GM12878 (cell line): ENCODE data around the gene CA5A. TPM values are rescaled to one million over a fixed set of nuclear protein-coding genes. Genes with fewer than 3 reads are reported as not detected.

Source experiments
- ATAC-seq: fragments of 200-7000 bp; cut with Tn5 transposase; 3 replicates; pipeline ENCODE4 v1.9.1; 2020; ENCODE audit warnings: mild to moderate bottlenecking, moderate library complexity
- BruUV-seq: library from RNA; stranded (reverse); fragments of 400-500 nt; replicated peaks from 2 replicates; lab custom pipeline; 2021; lab: Mats Ljungman, UMichigan
- CTCF ChIA-PET: fragments of 300-600 bp; sonication (Branson Sonifier 250); formaldehyde crosslinking; extraction: SDS; loops from one replicate; lab custom pipeline; 2021; ENCODE audit warnings: inconsistent platforms; lab: Yijun Ruan, JAX
- POLR2A ChIA-PET: fragments of 350-600 bp; formaldehyde crosslinking; extraction: SDS; loops from one replicate; lab custom pipeline; 2021; ENCODE audit warnings: inconsistent platforms; lab: Charles Lee
- RAD21 ChIA-PET: fragments of 300-600 bp; sonication (Branson Sonifier 250); formaldehyde crosslinking; loops from one replicate; lab custom pipeline; 2023; ENCODE audit warnings: antibody characterized with exemption; ENCODE audit not compliant: unreplicated experiment; lab: Charles Lee
- SMC1A ChIA-PET: fragments of 300-600 bp; sonication (Branson Sonifier 250); formaldehyde crosslinking; loops from one replicate; lab custom pipeline; 2023; ENCODE audit not compliant: unreplicated experiment, uncharacterized antibody; lab: Charles Lee
- DNase-seq: peaks from one replicate; pipeline ENCODE4 v3.0.0-alpha.2; 2011; ENCODE audit warnings: low read depth, low spot score
- FAIRE-seq: peaks from 3 replicates; lab custom pipeline; 2011; peaks lifted over from hg19 to GRCh38; lab: Jason Lieb, UNC
- H2AFZ ChIP-seq: 2 replicates; pipeline ENCODE4 v1.6.0; 2011; ENCODE audit warnings: low read depth, low read length, control low read depth; ENCODE audit not compliant: control insufficient read depth
- H3K27ac ChIP-seq: 2 replicates; pipeline ENCODE4 v1.5.1; 2011; ENCODE audit warnings: control low read depth; ENCODE audit not compliant: control insufficient read depth, insufficient read depth
- H3K27me3 ChIP-seq, 2 experiments: replicated peaks in 1 of 2; 2 replicates each; pipeline versions ENCODE4 v1.6.0 to v1.6.1; 2011; ENCODE audit warnings: low read length in 1 of 2; ENCODE audit not compliant: control insufficient read depth in 2 of 2, insufficient read depth in 2 of 2
- H3K36me3 ChIP-seq, 2 experiments: 2 replicates each; pipeline ENCODE4 v1.5.1; 2011; ENCODE audit warnings: low read length in 1 of 2; ENCODE audit not compliant: control insufficient read depth in 2 of 2, insufficient read depth in 2 of 2
- H3K4me1 ChIP-seq: 2 replicates; pipeline ENCODE4 v1.6.1; 2011; ENCODE audit warnings: mild to moderate bottlenecking, low read length, moderate library complexity, mixed read lengths; ENCODE audit not compliant: control insufficient read depth, insufficient read depth
- H3K4me2 ChIP-seq: 2 replicates; pipeline ENCODE4 v1.6.0; 2011; ENCODE audit warnings: control low read depth; ENCODE audit not compliant: control insufficient read depth, insufficient read depth
- H3K4me3 ChIP-seq: fragments of 200-600 bp; sonication (generic); 2 replicates; pipeline ENCODE4 v1.5.1; 2016
- H3K79me2 ChIP-seq: 2 replicates; pipeline ENCODE4 v1.6.0; 2011; ENCODE audit warnings: low read length; ENCODE audit not compliant: control insufficient read depth, insufficient read depth
- H3K9ac ChIP-seq: 2 replicates; pipeline ENCODE4 v1.8.0; 2011; ENCODE audit warnings: low read length, control low read depth, mixed read lengths; ENCODE audit not compliant: control insufficient read depth, insufficient read depth
- H3K9me3 ChIP-seq: replicated peaks from 3 replicates; pipeline ENCODE4 v1.5.1; 2011; ENCODE audit warnings: mild to moderate bottlenecking, low read length; ENCODE audit not compliant: control insufficient read depth, insufficient read depth
- H4K20me1 ChIP-seq: 2 replicates; pipeline ENCODE4 v1.6.0; 2011; ENCODE audit not compliant: control insufficient read depth, insufficient read depth
- BRCA1 ChIP-seq: IDR thresholded peaks from 2 replicates; pipeline ENCODE4 v1.6.1; 2011; ENCODE audit warnings: low read depth, low read length, improper control_type of control experiment
- FOS ChIP-seq: IDR thresholded peaks from 3 replicates; pipeline ENCODE4 v1.6.1; 2011; ENCODE audit warnings: borderline replicate concordance; ENCODE audit not compliant: insufficient read length; ENCODE audit errors: extremely low read depth
- IKZF1 ChIP-seq: fragments of 450-650 bp; conservative IDR thresholded peaks from 2 replicates; pipeline ENCODE4 v1.6.1; 2017; ENCODE audit warnings: antibody characterized with exemption, mild to moderate bottlenecking
- JUND ChIP-seq: IDR thresholded peaks from 2 replicates; pipeline ENCODE4 v1.6.1; 2012; ENCODE audit warnings: low read depth, mild to moderate bottlenecking, low read length, improper control_type of control experiment, moderate library complexity
- KDM1A ChIP-seq: fragments of 200-600 bp; sonication (generic); IDR thresholded peaks from 2 replicates; pipeline ENCODE4 v1.6.1; 2016; ENCODE audit warnings: borderline replicate concordance
- KLF5 ChIP-seq: fragments of 450-650 bp; IDR thresholded peaks from 2 replicates; pipeline ENCODE4 v1.6.1; 2014; ENCODE audit warnings: mild to moderate bottlenecking; ENCODE audit not compliant: partially characterized antibody
- MXI1 ChIP-seq: fragments of 150-350 bp; IDR thresholded peaks from 2 replicates; pipeline ENCODE4 v1.6.1; 2011; ENCODE audit warnings: low read depth, mild to moderate bottlenecking, inconsistent platforms, low read length, improper control_type of control experiment
- NFIC ChIP-seq: IDR thresholded peaks from 2 replicates; pipeline ENCODE4 v1.6.1; 2012; ENCODE audit warnings: low read depth, mild to moderate bottlenecking, inconsistent platforms, low read length, moderate library complexity
- NR2C1 ChIP-seq: fragments of 450-650 bp; IDR thresholded peaks from 2 replicates; pipeline ENCODE4 v1.6.1; 2017; ENCODE audit warnings: antibody characterized with exemption, mild to moderate bottlenecking, moderate library complexity
- POU2F2 ChIP-seq: IDR thresholded peaks from 3 replicates; pipeline ENCODE4 v1.6.1; 2011; ENCODE audit warnings: low read depth, mild to moderate bottlenecking, low read length, borderline replicate concordance
- SIX5 ChIP-seq: IDR thresholded peaks from 2 replicates; pipeline ENCODE4 v1.6.1; 2011; ENCODE audit warnings: mild to moderate bottlenecking, low read depth, low read length, moderate library complexity; ENCODE audit not compliant: severe bottlenecking
- SP1 ChIP-seq: IDR thresholded peaks from one replicate; pipeline ENCODE4 v1.6.1; 2011; ENCODE audit warnings: low read depth, low read length
- SREBF2 ChIP-seq: IDR thresholded peaks from 2 replicates; pipeline ENCODE4 v1.6.1; 2012; ENCODE audit warnings: mild to moderate bottlenecking, low read length
- SRF ChIP-seq, 2 experiments: IDR thresholded peaks; 2 replicates each; pipeline ENCODE4 v1.6.1; 2011; ENCODE audit warnings: low read depth in 2 of 2, low read length in 2 of 2, mild to moderate bottlenecking in 1 of 2, moderate library complexity in 1 of 2
- WRNIP1 ChIP-seq: IDR thresholded peaks from 2 replicates; pipeline ENCODE4 v1.6.1; 2011; ENCODE audit warnings: low read depth, low read length, improper control_type of control experiment, borderline replicate concordance
- WGBS: methylation state at CpG from one replicate; pipeline ENCODE4 v1.1.6; 2016; ENCODE audit warnings: low lambda C conversion rate; ENCODE audit not compliant: insufficient replicate concordance, insufficient coverage; ENCODE audit errors: missing lambda C conversion rate; 5-methylcytosine and 5-hydroxymethylcytosine counted together
- in situ Hi-C: fragments of 300-500 bp; cut with MboI; formaldehyde crosslinking; loops from 9 replicates; pipeline ENCODE4 v1.14.3; 2018; ENCODE audit warnings: mixed read lengths
- intact Hi-C: fragments of 100-400 bp; cut with micrococcal nuclease; formaldehyde crosslinking; loops from one replicate; pipeline ENCODE4 v1.14.2; 2022; ENCODE audit not compliant: unreplicated experiment
- polyA plus RNA-seq, 11 experiments: library from polyadenylated mRNA; depleted of rRNA in 4 of 11; unstranded in 6 of 11; stranded (reverse) in 5 of 11; fragments of >200 nt; fragmentation: Nextera tagmentation in 4 of 11; fragmentation: Illumina TruSeq in 1 of 11; extraction: Ambion mirVana in 4 of 11; extraction: Trizol in 1 of 11; gene quantifications; 1 replicate in 1 of 11; 2 replicates in 10 of 11; pipeline versions ENCODE4 v1.2.1 to v1.2.3, GENCODE V29; 2011 to 2016; ENCODE audit warnings: inconsistent platforms in 2 of 11, missing spikeins in 2 of 11, low read depth in 1 of 11
- total RNA-seq, 4 experiments: library from RNA; depleted of rRNA in 3 of 4; stranded (reverse); fragments of >200 nt in 3 of 4; fragmentation: Illumina TruSeq in 1 of 4; extraction: Trizol in 1 of 4; gene quantifications; 2 replicates each; pipeline versions ENCODE4 v1.2.1 to v1.2.3, GENCODE V29; 2013 to 2021
- TF ChIP-seq, protein P1 (sequence below): fragments of 450-650 bp; IDR thresholded peaks from 2 replicates; pipeline ENCODE4 v1.6.1; 2017; ENCODE audit warnings: mild to moderate bottlenecking, moderate library complexity
- TF ChIP-seq, protein P2 (sequence below): fragments of 450-650 bp; IDR thresholded peaks from 2 replicates; pipeline ENCODE4 v1.6.1; 2014; ENCODE audit warnings: mild to moderate bottlenecking

CA5A gene
- total and polyA plus RNA-seq, 10 of the 15 experiments (the other 5 are each of a cell fraction or from before 2014, with no cell fraction given), result not detected

DNA sequence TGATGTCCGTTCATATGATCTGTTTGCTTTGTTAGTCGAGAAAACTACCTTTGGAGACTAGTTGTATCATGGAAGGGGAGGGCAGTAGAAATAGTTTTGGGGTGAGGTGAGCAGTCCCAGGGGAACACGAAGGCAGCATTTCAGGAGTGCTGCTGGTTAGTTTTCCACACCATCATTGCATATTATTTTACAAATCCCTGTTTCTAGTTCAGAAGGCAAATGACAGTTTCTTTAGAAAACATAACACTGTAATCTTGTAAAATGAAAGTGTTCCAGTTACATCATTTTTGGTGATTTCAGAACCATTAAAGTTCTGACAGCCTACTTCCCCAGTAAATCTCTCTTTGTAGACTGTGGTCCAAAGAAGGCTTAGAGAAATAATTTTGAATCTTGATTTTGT lies 40.3 kb upstream of the CA5A start:
- DNase-seq (no peak), FAIRE-seq (no peak), ATAC-seq (no peak)
- Histone ChIP-seq H2AFZ (no peak overlapping the region), H3K4me2 (no peak overlapping the region), H3K9ac (no peak overlapping the region), H3K27me3 (no peaks in the 10 kb centered on the region), H3K27ac (no peak overlapping the region), H3K79me2 (peaks cover 4% of the 10 kb centered on the region), H3K9me3 (peaks cover 4% of the 10 kb centered on the region; the same call in 2 of the 3 replicates), H3K4me1 (no peaks in the 10 kb centered on the region; the same call in 1 of the 2 replicates), H4K20me1 (no peaks in the 10 kb centered on the region), H3K36me3 (peaks cover 0 to 2% of the 10 kb centered on the region in 2 experiments; a peak in 3 of 4 replicates), H3K4me3 (no peak overlapping the region)
- in situ Hi-C loops (no loop called here), intact Hi-C loops (no loop called here)
- BruUV-seq, result no TSS peak
- CTCF ChIA-PET, result no interaction called here
- POLR2A ChIA-PET, result no interaction called here
- TF ChIP-seq SP1 (no peak), NR2C1 (no peak), WRNIP1 (no peak), JUND (no peak), MXI1 (no peak), BRCA1 (no peak), FOS (no peak), KLF5 (no peak), POU2F2 (no peak), SIX5 (no peak), SREBF2 (no peak), NFIC (no peak), KDM1A (no peak), IKZF1 (no peak), SRF (IDR thresholded peaks at IDR 0.05; ENCODE audit: low read depth in 2 of 2, low read length in 2 of 2) (no peak)
- TF ChIP-seq, protein P1, sequence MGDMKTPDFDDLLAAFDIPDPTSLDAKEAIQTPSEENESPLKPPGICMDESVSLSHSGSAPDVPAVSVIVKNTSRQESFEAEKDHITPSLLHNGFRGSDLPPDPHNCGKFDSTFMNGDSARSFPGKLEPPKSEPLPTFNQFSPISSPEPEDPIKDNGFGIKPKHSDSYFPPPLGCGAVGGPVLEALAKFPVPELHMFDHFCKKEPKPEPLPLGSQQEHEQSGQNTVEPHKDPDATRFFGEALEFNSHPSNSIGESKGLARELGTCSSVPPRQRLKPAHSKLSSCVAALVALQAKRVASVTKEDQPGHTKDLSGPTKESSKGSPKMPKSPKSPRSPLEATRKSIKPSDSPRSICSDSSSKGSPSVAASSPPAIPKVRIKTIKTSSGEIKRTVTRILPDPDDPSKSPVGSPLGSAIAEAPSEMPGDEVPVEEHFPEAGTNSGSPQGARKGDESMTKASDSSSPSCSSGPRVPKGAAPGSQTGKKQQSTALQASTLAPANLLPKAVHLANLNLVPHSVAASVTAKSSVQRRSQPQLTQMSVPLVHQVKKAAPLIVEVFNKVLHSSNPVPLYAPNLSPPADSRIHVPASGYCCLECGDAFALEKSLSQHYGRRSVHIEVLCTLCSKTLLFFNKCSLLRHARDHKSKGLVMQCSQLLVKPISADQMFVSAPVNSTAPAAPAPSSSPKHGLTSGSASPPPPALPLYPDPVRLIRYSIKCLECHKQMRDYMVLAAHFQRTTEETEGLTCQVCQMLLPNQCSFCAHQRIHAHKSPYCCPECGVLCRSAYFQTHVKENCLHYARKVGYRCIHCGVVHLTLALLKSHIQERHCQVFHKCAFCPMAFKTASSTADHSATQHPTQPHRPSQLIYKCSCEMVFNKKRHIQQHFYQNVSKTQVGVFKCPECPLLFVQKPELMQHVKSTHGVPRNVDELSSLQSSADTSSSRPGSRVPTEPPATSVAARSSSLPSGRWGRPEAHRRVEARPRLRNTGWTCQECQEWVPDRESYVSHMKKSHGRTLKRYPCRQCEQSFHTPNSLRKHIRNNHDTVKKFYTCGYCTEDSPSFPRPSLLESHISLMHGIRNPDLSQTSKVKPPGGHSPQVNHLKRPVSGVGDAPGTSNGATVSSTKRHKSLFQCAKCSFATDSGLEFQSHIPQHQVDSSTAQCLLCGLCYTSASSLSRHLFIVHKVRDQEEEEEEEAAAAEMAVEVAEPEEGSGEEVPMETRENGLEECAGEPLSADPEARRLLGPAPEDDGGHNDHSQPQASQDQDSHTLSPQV, result no peak
- TF ChIP-seq, protein P2, sequence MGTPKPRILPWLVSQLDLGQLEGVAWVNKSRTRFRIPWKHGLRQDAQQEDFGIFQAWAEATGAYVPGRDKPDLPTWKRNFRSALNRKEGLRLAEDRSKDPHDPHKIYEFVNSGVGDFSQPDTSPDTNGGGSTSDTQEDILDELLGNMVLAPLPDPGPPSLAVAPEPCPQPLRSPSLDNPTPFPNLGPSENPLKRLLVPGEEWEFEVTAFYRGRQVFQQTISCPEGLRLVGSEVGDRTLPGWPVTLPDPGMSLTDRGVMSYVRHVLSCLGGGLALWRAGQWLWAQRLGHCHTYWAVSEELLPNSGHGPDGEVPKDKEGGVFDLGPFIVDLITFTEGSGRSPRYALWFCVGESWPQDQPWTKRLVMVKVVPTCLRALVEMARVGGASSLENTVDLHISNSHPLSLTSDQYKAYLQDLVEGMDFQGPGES, result no peak
- WGBS, result 92% methylated on average over 3 of the region's 3 CpGs
- SMC1A ChIA-PET, result no interaction called here
- RAD21 ChIA-PET, result no interaction called here
